Ishikawa (cell line): Measurements from ENCODE around the gene POLR3A.

Experiments
- CEBPB ChIP-seq: IDR thresholded peaks from 2 replicates; pipeline ENCODE4 v1.6.1; 2012
- CREB1 ChIP-seq: IDR thresholded peaks from 2 replicates; pipeline ENCODE4 v1.6.1; 2012; ENCODE audit warnings: low read depth
- EGR1 ChIP-seq: IDR thresholded peaks from 2 replicates; pipeline ENCODE4 v1.6.1; 2012
- EP300 ChIP-seq: IDR thresholded peaks from 2 replicates; pipeline ENCODE4 v1.6.1; 2012; ENCODE audit warnings: borderline replicate concordance
- FOXM1 ChIP-seq: IDR thresholded peaks from 2 replicates; pipeline ENCODE4 v1.6.1; 2012; ENCODE audit warnings: low read depth, borderline replicate concordance
- MAX ChIP-seq: IDR thresholded peaks from 2 replicates; pipeline ENCODE4 v1.6.1; 2012
- NFIC ChIP-seq: IDR thresholded peaks from 2 replicates; pipeline ENCODE4 v1.6.1; 2012
- RAD21 ChIP-seq: IDR thresholded peaks from 2 replicates; pipeline ENCODE4 v1.6.1; 2012; ENCODE audit warnings: low read depth
- REST ChIP-seq: IDR thresholded peaks from 2 replicates; pipeline ENCODE4 v1.6.1; 2012; ENCODE audit warnings: low read depth, mild to moderate bottlenecking
- TAF1 ChIP-seq: IDR thresholded peaks from 2 replicates; pipeline ENCODE4 v1.6.1; 2012; ENCODE audit warnings: low read depth, mild to moderate bottlenecking
- TCF12 ChIP-seq: IDR thresholded peaks from 2 replicates; pipeline ENCODE4 v1.6.1; 2012; ENCODE audit warnings: low read depth
- TEAD4 ChIP-seq: IDR thresholded peaks from 2 replicates; pipeline ENCODE4 v1.6.1; 2012
- USF1 ChIP-seq: IDR thresholded peaks from 2 replicates; pipeline ENCODE4 v1.6.1; 2012
- YY1 ChIP-seq: IDR thresholded peaks from 2 replicates; pipeline ENCODE4 v1.6.1; 2012; ENCODE audit warnings: low read depth
- ZBTB7A ChIP-seq: IDR thresholded peaks from 2 replicates; pipeline ENCODE4 v1.6.1; 2012; ENCODE audit warnings: low read depth

The POLR3A gene

GRCh38 chr10:78038791-78039547 is 9.7 kb upstream of the POLR3A start:
- TF ChIP-seq TCF12 (no peak), YY1 (no peak)

- TF ChIP-seq USF1 (no peak), TEAD4 (no peak), REST (no peak), NFIC (no peak), MAX (no peak), TCF12 (no peak), FOXM1 (no peak), ZBTB7A (no peak), TAF1 (no peak), CEBPB (no peak), RAD21 (no peak), EP300 (no peak), YY1 (no peak), EGR1 (no peak), CREB1 (no peak)
Measured at GRCh38 chr10:78038105-78038504, 8.8 kb upstream of the POLR3A start.

GRCh38 chr10:78035933-78036583 is 6.7 kb upstream of the POLR3A start:
- TF ChIP-seq EP300 (no peak), TAF1 (no peak), YY1 (no peak), ZBTB7A (no peak), FOXM1 (no peak), CEBPB (no peak), MAX (no peak), TEAD4 (no peak), EGR1 (no peak), TCF12 (no peak), NFIC (no peak), REST (no peak)

- no peak for TF ChIP-seq CREB1
- no peak for TF ChIP-seq TEAD4
- no peak for TF ChIP-seq EP300
- TF ChIP-seq USF1 = no peak
- no peak for TF ChIP-seq REST
- no peak for TF ChIP-seq YY1
- TF ChIP-seq NFIC = no peak
- no peak for TF ChIP-seq ZBTB7A
- TF ChIP-seq RAD21 = no peak
- TF ChIP-seq CEBPB = no peak
- TF ChIP-seq TAF1 = no peak
- TF ChIP-seq EGR1 = no peak
- no peak for TF ChIP-seq TCF12
- no peak for TF ChIP-seq MAX
- TF ChIP-seq FOXM1 = no peak
Measured at GRCh38 chr10:78035437-78035836, 6.1 kb upstream of the POLR3A start.
